ENCODE measurements around the gene AP5B1. TPM values are rescaled to one million over a fixed set of nuclear protein-coding genes. Genes with fewer than 3 reads are reported as not detected.

AP5B1 gene, protein sequence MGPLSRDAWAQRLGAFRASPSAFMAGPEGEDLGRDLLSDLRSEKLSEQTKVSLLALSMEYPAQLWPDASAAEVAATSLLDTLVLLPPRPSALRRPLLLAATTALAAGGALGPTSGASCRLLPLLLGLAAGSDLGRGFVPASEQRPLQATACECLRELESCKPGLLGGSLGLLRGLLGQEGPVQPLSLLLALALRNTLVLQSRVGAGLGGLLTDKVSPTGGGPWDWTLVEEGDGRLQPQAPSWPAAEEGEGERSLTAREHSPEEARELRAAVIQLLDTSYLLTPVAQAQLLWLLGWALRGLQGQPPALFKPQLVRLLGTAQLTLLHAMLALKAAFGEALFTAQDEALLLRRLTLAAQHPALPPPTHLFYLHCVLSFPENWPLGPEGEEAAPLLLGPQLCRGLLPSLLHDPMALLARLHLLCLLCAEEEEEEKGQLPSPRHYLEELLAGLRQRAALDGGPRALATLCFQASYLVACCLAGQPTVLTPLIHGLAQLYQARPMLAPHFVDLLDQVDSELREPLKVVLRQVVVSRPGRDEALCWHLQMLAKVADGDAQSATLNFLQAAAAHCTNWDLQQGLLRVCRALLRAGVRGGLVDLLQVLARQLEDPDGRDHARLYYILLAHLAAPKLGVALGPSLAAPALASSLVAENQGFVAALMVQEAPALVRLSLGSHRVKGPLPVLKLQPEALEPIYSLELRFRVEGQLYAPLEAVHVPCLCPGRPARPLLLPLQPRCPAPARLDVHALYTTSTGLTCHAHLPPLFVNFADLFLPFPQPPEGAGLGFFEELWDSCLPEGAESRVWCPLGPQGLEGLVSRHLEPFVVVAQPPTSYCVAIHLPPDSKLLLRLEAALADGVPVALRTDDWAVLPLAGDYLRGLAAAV
- polyA plus RNA-seq (ENCODE audit: low read depth in 6 of 6), result 10 to 100 TPM in 2 of 6 donors, 1 to 10 TPM in 4; 3.4 to 17.2 (median 9.6) TPM

DNA sequence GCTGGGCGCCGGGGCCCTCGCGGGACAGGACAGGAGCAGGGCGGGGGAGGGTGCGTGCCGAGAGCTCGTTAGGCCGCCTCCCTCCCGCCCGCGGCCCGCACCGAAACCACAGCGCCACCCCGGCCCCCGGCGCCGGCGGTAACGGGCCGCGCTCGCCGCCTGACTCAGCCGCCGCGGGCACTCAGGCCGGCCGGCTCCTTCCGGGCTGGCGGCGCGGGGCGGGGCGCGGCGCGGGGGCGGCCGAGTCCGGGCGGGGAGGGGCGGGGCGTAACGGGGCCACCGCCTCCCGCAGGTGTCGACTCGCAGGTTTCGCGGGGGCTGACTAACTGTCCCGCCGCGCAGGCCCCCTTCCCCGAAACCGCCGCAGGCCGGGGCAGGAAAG, at the start of gene AP5B1:
Gene AP5B1, minus strand, starts transcription at position 207 of the 382 bp plus-strand sequence. CDS start 385 bp downstream, outside the sequence.
- H3K27ac Mint-ChIP-seq, result peak within 1 kb of the TSS in 5 of 6 donors; percentile 57 to 90 (median 68)
- H3K9me3 Mint-ChIP-seq, result no peaks in the 10 kb centered on the region
- H3K27me3 Mint-ChIP-seq, result peaks cover 3 to 7% (median 4%) of the 10 kb centered on the region in 3 donors
- peak; percentile 75 for DNase-seq
- peak within 1 kb of the TSS; percentile 78 to 93 (median 86) for H3K4me3 Mint-ChIP-seq
- H3K4me1 Mint-ChIP-seq, result peaks cover 6 to 22% (median 8%) of the 10 kb centered on the region in 3 donors
- peak; percentile 65 to 69 for ATAC-seq (ENCODE audit: low read depth in 2 of 2)
- H3K36me3 Mint-ChIP-seq, result no peaks in the 10 kb centered on the region

DNA sequence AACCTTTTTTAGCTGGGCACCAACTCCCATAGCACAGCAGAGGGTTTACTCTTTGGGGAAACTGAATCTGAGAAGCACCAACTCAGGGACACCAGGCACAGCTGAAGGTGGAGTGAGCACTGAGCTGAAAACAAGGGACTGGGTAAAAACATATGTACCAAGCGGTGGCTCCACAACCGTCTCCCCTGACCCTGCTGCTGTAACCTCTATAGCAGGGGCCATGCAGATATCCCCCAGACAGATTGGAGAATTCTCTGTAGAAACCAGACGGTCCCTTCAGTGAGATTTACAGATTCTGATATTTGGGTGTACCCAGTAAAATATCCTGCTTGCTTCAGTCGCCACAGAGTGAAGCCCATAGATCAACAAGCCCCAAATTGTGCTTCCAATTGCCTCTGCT, 48.7 kb upstream of the AP5B1 start:
- H3K4me3 Mint-ChIP-seq, result peak overlapping the region in 1 of 8 donors; percentile 32

DNA sequence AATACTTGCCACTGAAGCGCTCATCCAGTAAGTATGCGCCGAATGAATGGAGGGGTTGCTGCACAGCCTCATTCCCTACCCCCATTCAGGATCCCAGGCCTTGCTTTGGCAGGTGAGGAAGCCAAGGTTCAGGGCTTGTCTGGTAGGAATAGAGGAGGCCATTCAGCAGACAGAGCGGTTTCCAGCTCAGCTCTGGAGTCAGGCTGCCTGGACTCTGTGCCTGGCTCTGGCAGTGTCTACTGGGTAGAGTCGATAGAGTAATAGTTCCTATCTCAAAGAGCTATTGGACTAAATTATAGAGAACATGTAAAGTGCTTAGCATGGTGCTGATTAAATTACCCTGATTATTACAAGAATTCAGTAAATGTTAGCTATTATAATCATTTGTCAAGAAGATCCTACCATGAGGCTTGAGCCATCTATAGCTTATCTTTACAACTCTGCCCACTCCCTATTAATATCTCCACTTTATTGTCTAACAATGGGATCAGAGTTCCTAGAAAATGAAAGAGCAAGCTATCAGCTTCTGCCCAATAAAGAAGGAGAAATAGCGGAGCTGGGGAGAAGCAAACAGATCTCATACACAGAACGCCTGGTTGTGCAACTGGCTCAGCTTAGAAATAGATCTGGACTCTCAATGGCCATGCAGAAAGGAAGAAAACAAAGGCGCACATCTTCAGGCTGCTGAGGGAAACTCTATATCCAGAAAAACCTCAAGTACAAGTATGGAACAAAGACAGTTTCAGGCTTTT, 46.4 kb upstream of the AP5B1 start:
- Mint-ChIP-seq H3K4me1 (peaks cover 0 to 7% (median under 1%) of the 10 kb centered on the region in 3 donors), H3K27ac (no peak overlapping the region), H3K27me3 (no peaks in the 10 kb centered on the region), H3K36me3 (no peaks in the 10 kb centered on the region), H3K4me3 (no peak overlapping the region), H3K9me3 (no peaks in the 10 kb centered on the region)
- DNase-seq (no peak), ATAC-seq (ENCODE audit: low read depth in 2 of 2) (no peak)

More for the DNA sequence above, 48.7 kb upstream of the AP5B1 start:
- ATAC-seq (ENCODE audit: low read depth in 2 of 2) (no peak), DNase-seq (no peak)
- H3K27me3 Mint-ChIP-seq, result no peaks in the 10 kb centered on the region
- H3K9me3 Mint-ChIP-seq, result peaks cover 0 to 6% (median 0%) of the 10 kb centered on the region in 7 donors
- no peaks in the 10 kb centered on the region for H3K36me3 Mint-ChIP-seq
- no peak overlapping the region for H3K27ac Mint-ChIP-seq
- H3K4me1 Mint-ChIP-seq, result peaks cover 2 to 16% (median 7%) of the 10 kb centered on the region in 3 donors

DNA sequence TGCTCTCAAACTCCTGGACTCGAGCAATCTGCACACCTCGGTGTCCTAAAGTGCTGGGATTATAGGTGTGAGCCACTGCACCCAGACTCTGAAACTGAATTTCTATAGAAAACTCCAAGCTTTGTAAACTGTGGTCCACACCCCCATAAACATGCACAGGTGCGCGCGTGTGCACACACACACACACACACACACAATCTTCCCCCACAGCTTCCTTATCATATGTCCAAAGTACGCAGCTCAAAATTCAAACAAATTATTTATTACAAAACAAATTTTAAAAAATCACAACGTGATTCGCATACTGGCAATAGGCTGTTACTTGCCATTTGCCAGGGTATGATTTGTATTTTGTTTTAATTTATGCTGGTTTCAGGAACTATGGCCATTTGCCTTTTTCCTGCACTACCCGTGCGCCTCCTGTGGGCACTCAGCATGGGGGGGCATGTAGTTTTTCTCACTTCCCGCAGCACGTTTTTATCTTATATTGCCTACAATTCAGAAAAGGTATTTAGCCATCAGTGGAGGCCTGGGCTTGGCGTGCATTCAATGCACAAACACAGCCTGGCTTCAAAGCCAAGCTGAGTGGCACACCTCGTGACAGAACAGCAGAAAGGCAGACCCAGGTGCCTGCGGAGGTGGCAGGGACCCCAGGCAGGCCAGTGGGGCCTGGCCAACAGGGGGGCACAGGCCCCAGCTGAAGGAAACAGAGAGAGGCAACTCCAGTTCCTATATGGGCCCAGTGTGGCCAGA, 42.2 kb upstream of the AP5B1 start:
- no peak overlapping the region for H3K27ac Mint-ChIP-seq
- no peak for ATAC-seq (ENCODE audit: low read depth in 2 of 2)
- no peak for DNase-seq

DNA sequence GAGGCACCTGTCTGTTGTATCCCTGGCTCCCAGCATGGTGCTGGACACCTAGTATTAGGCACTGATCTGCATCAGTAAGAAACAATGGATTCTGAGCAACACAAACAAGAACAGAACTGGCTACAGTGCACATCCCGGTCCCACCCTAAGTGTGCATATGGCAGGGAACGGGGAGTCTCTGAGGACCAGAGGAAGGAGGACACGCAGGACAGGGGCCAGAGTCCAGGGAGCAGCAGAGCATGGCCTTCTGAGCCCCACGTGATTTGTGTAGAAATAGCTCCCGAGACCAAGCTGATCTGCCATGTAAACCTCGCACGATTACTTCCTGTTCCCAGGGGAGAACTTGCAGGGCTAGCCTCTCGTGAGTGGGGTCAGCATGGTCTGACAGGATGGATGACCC, 40.3 kb upstream of the AP5B1 start:
- Mint-ChIP-seq H3K9me3 (no peaks in the 10 kb centered on the region), H3K27me3 (no peaks in the 10 kb centered on the region), H3K27ac (no peak overlapping the region), H3K36me3 (no peaks in the 10 kb centered on the region), H3K4me1 (peaks cover 10 to 18% (median 16%) of the 10 kb centered on the region in 3 donors), H3K4me3 (no peak overlapping the region)
- DNase-seq, result no peak
- no peak for ATAC-seq (ENCODE audit: low read depth in 2 of 2)

More for the DNA sequence above, 42.2 kb upstream of the AP5B1 start:
- H3K4me1 Mint-ChIP-seq, result peaks cover 0 to 9% (median 4%) of the 10 kb centered on the region in 3 donors
- H3K4me3 Mint-ChIP-seq, result no peak overlapping the region
- no peaks in the 10 kb centered on the region for H3K36me3 Mint-ChIP-seq
- no peaks in the 10 kb centered on the region for H3K9me3 Mint-ChIP-seq
- H3K27me3 Mint-ChIP-seq, result no peaks in the 10 kb centered on the region

DNA sequence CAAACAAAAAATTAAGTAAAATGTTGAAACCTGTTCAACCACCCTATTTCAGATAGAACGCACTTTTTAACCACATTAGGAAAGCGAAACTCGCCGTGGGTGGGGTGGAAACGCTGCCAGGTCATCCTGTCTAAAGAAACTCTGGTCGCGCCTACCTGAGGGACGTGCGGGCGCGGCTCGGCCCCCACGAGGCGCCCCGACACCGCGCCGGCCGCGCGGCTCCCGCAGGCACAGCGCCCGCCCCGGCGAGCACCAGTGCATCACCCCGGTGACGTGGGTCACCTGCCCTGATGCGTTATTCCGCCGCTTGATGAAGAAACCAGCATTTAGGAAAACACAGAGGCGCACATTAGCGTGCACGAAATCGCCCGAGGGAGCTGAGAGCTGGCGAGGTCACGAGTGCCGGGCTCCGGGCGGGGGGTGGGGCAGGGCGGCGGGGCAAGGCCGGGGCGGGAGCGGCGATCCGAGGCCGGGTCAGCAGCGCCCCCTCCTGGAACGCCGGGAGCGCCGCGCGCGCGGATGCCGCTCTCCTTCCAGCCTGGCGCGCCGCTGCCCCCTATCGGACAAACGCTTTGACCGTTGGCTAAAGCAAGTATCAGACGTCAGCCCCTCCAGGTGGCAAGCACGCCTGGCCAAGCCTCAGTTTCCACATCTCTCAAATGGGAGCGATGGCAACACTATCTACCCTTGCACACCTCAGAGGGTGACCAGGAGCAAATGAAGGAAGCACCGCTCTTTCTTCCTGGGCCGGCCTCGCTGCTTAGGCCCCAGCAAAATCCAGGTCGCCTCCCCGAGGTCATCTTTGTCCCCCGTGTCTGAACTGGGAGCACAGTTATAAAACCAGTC, 37.3 kb upstream of the AP5B1 start:
- H3K4me1 Mint-ChIP-seq, result peaks cover 10 to 18% (median 16%) of the 10 kb centered on the region in 3 donors
- peak overlapping the region; percentile 70 to 93 (median 82) for H3K27ac Mint-ChIP-seq
- H3K9me3 Mint-ChIP-seq, result no peaks in the 10 kb centered on the region
- DNase-seq (peak; percentile 93), ATAC-seq (ENCODE audit: low read depth in 2 of 2) (peak; percentile 84)
- peak overlapping the region; percentile 81 to 91 (median 87) for H3K4me3 Mint-ChIP-seq
- H3K36me3 Mint-ChIP-seq, result no peaks in the 10 kb centered on the region
- H3K27me3 Mint-ChIP-seq, result no peaks in the 10 kb centered on the region

DNA sequence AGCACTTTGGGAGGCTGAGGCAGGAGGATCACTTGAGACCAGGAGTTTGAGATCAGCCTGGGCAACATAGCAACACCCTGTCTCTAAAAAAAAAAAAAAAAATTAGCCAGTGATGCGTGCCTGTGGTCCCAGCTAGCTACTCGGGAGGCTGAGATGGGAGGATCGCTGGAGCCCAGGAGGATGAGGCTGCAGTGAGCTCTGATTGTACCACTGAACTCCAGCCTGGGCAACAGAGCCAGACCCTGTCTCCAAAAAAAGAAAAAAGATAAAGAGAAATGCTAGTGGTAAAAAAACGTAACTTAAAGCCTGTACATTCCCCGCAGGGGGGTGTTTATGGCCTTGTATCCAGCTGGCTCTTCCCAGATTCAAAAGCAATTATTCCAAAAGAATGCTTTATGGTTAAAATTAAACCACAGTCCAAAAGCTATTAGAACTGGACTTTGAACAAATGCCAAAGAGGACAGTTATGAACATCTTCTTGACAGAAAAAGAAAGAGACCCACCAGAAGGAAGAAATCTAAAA, 36.6 kb upstream of the AP5B1 start:
- Mint-ChIP-seq H3K4me3 (peak overlapping the region; percentile 81 to 89 (median 87)), H3K9me3 (no peaks in the 10 kb centered on the region), H3K4me1 (peaks cover 10 to 18% (median 16%) of the 10 kb centered on the region in 3 donors), H3K36me3 (no peaks in the 10 kb centered on the region), H3K27me3 (no peaks in the 10 kb centered on the region), H3K27ac (peak overlapping the region; percentile 65 to 93 (median 82))
- ATAC-seq (ENCODE audit: low read depth in 2 of 2) (no peak), DNase-seq (no peak)

DNA sequence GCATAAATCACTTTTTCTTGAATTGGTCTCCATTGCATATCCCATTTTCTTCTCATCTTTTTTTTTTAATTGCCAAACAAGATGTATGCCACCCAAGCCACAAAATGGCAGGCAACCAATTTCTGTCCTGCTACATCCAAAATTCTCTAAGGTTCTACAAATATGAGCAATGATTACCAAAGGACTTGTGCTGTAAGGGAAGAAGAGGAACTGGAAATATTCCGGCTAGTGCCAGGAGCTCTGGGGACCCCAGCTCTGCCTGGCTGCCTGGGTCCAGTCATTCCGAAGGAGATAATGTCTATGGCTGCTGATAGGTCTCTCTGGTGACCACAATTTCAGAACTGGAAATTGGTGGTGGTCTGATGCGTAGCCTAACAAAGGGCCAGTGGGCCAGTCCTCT, 35.9 kb upstream of the AP5B1 start:
- Mint-ChIP-seq H3K27me3 (no peaks in the 10 kb centered on the region), H3K4me3 (peak overlapping the region in 6 of 8 donors; percentile 83 to 89 (median 87)), H3K36me3 (no peaks in the 10 kb centered on the region), H3K4me1 (peaks cover 10 to 18% (median 16%) of the 10 kb centered on the region in 3 donors), H3K27ac (peak overlapping the region in 4 of 6 donors; percentile 14 to 86 (median 45)), H3K9me3 (no peaks in the 10 kb centered on the region)
- DNase-seq (no peak), ATAC-seq (ENCODE audit: low read depth in 2 of 2) (no peak)

DNA sequence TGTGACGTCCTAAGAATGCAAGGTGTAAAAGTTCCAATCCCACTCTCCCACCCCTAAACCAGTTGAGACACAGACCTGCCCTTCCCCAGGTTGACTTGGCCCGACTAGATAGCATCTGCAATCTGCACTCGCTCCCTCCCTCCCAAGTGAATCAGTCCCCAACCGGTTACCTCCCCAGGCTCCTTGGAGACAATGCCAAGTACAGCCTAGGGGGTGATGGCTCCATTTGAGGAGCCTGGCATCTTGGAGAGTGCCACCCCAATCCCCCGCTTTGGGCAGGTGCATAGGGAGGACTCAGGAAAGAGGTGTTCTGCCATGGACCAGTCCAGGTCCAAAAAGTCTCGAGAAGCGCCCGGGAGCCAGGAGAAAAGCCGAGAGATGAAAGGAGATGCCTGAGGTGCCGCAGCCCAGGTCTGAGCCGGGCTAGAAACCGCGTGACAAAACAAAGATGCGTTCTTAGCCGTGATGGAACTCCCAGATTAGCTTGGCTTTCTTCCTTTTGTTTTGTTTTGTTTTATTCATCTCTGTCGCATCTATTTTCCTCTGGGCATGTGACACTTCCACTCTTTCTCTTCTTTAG, 34.3 kb upstream of the AP5B1 start:
- no peaks in the 10 kb centered on the region for H3K36me3 Mint-ChIP-seq
- H3K4me1 Mint-ChIP-seq, result peaks cover 10 to 16% (median 12%) of the 10 kb centered on the region in 3 donors
- peak overlapping the region in 1 of 8 donors; percentile 55 for H3K4me3 Mint-ChIP-seq
- ATAC-seq (ENCODE audit: low read depth in 2 of 2) (no peak), DNase-seq (no peak)
- H3K9me3 Mint-ChIP-seq, result no peaks in the 10 kb centered on the region
- H3K27me3 Mint-ChIP-seq, result no peaks in the 10 kb centered on the region
- peak overlapping the region in 1 of 6 donors; percentile 87 for H3K27ac Mint-ChIP-seq

DNA sequence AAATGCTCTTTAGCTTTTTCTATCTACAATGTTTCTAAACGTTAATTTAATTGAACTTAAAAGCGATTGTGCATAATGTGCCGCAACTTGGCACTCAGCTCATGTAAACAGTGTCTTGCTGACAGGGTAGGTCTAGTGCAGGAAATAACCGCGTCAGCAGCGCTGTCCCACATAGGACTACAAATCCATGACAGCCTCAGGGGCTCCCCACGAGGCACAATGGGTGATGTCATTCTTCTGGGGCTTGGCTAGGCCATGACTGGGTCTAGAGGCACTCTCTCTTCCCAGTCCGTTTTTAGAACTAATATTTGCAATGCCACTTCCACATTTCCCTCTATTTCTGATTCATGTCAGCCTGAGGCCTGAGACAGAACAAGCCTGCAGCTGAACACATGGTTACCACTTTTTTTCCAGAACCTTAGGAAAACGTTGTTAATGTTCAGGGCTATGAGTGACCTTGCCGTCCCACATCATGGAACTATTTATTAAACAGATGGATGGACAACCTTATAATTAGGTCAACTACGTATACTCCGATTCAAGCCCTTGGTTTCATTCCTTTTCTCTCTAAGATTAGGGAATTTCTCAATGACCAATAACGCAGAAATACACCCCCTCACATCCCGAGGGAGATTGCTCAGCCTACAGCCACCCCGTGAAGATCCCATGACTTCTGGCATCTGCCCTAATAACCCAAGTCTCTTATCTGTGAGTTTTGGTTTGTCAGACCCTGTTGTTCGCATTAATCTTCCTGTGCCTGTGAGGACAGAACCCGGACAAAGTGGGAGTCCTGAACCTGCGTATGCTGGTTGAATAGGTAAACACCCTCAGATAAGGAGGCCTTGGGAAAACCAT, 33.6 kb upstream of the AP5B1 start:
- no peak overlapping the region for H3K27ac Mint-ChIP-seq

More for the DNA sequence above, 33.6 kb upstream of the AP5B1 start:
- H3K4me1 Mint-ChIP-seq, result peaks cover 10 to 16% (median 12%) of the 10 kb centered on the region in 3 donors
- no peaks in the 10 kb centered on the region for H3K27me3 Mint-ChIP-seq
- no peaks in the 10 kb centered on the region for H3K9me3 Mint-ChIP-seq
- peak overlapping the region in 1 of 8 donors; percentile 37 for H3K4me3 Mint-ChIP-seq
- ATAC-seq (ENCODE audit: low read depth in 2 of 2) (no peak), DNase-seq (no peak)
- H3K36me3 Mint-ChIP-seq, result no peaks in the 10 kb centered on the region
